ENCODE data around the gene CHCHD3. TPM values are rescaled to one million over a fixed set of nuclear protein-coding genes. Genes with fewer than 3 reads are reported as not detected.
"Not testable (repeated sequence)": the region's sequence is repeated elsewhere in the genome, so short reads cannot be mapped to it uniquely, and the experiment has no call there.

Gene CHCHD3
- total RNA-seq, 2 experiments from 2014 or later = 62.0 to 65.0 TPM

GRCh38 chr7:132980402-132980801 lies 101.5 kb downstream of the CHCHD3 start:
- Mint-ChIP-seq H3K4me1 (ENCODE audit: low read depth) (peaks cover 9% of the 10 kb centered on the region), H3K27ac (no peak overlapping the region), H3K36me3 (ENCODE audit: low read depth) (peaks cover 8% of the 10 kb centered on the region), H3K27me3 (ENCODE audit: low read depth) (no peaks in the 10 kb centered on the region), H3K4me3 (no peak overlapping the region), H3K9me3 (no peaks in the 10 kb centered on the region)
- intact Hi-C loops (cut with micrococcal nuclease) = no loop called here
- CTCF ChIA-PET = no interaction called here
- no peak for DNase-seq

- Mint-ChIP-seq H3K36me3 (ENCODE audit: low read depth) (peaks cover 16% of the 10 kb centered on the region), H3K9me3 (no peaks in the 10 kb centered on the region), H3K4me1 (ENCODE audit: low read depth) (peaks cover 9% of the 10 kb centered on the region), H3K27me3 (ENCODE audit: low read depth) (no peaks in the 10 kb centered on the region), H3K27ac (no peak overlapping the region), H3K4me3 (no peak overlapping the region)
- CTCF ChIA-PET = no interaction called here
- intact Hi-C loops (cut with micrococcal nuclease) = no loop called here
- DNase-seq = no peak
These were observed 102.4 kb downstream of the CHCHD3 start for GRCh38 chr7:132979524-132979923.

DNA sequence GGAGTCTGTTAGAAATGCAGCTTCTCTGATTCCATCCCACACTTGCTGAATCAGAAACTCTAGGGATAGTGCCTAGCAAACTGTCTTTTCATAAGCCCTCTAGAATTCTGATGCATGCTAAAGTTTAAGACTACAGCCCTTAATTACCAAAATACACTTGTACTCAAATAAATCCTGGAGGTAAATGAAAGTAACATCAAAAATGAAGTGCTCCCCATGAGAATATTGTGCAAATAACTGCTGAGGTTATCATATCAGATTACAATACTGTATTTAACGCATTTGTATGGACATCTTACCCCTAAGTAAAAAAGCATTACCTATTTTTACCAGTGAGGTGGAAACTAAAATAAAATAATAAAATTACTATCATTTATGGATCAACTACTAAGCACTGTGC lies 104.7 kb downstream of the CHCHD3 start:
- CTCF ChIA-PET = no interaction called here
- no peak overlapping the region for H3K4me3 Mint-ChIP-seq
- peaks cover 9% of the 10 kb centered on the region for H3K4me1 Mint-ChIP-seq (ENCODE audit: low read depth)
- H3K36me3 Mint-ChIP-seq (ENCODE audit: low read depth) = peaks cover 29% of the 10 kb centered on the region
- no peak overlapping the region for H3K27ac Mint-ChIP-seq
- intact Hi-C loops (cut with micrococcal nuclease) = no loop called here
- no peak for DNase-seq
- no peaks in the 10 kb centered on the region for H3K9me3 Mint-ChIP-seq
- H3K27me3 Mint-ChIP-seq (ENCODE audit: low read depth) = no peaks in the 10 kb centered on the region

- DNase-seq = no peak
- Mint-ChIP-seq H3K9me3 (no peaks in the 10 kb centered on the region), H3K27me3 (ENCODE audit: low read depth) (no peaks in the 10 kb centered on the region), H3K4me3 (no peak overlapping the region), H3K36me3 (ENCODE audit: low read depth) (peaks cover 34% of the 10 kb centered on the region), H3K27ac (no peak overlapping the region), H3K4me1 (ENCODE audit: low read depth) (peaks cover 5% of the 10 kb centered on the region)
- intact Hi-C loops (cut with micrococcal nuclease) = no loop called here
- CTCF ChIA-PET = no interaction called here
These were observed 109.1 kb downstream of the CHCHD3 start for GRCh38 chr7:132972745-132973144.

DNA sequence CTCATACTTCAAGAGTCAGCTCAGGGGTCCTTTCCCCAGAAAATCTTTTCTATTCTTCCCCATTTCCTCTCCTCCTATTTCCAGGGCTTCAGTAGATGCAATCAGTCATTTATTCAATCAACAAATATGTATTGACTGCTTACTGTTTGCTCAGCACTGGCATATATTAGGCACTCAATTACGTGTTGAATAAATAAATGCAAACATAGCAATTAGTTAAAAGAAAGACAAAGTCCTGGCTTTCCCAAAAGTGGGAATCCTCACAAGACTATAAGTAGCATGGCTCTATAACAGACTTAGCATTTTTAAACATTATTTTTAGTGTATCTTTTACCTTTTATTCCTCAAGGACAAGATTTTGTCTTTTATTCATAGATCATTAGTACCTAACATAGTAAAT lies 111.6 kb downstream of the CHCHD3 start:
- DNase-seq = no peak
- Mint-ChIP-seq H3K4me3 (no peak overlapping the region), H3K27ac (no peak overlapping the region), H3K27me3 (ENCODE audit: low read depth) (no peaks in the 10 kb centered on the region), H3K4me1 (ENCODE audit: low read depth) (peaks cover 2% of the 10 kb centered on the region), H3K36me3 (ENCODE audit: low read depth) (peaks cover 24% of the 10 kb centered on the region), H3K9me3 (no peaks in the 10 kb centered on the region)
- intact Hi-C loops (cut with micrococcal nuclease) = no loop called here
- CTCF ChIA-PET = no interaction called here

- peaks cover 18% of the 10 kb centered on the region for H3K36me3 Mint-ChIP-seq (ENCODE audit: low read depth)
- no peak overlapping the region for H3K27ac Mint-ChIP-seq
- CTCF ChIA-PET = interaction anchor here (0.7 kb wide), 1 partner anchor 483 kb away, joined by 3 read pairs; no protein-coding TSS in a partner anchor
These were observed 112.4 kb downstream of the CHCHD3 start for GRCh38 chr7:132969520-132969919.

GRCh38 chr7:132967470-132967848 lies 114.4 kb downstream of the CHCHD3 start:
- H3K36me3 Mint-ChIP-seq (ENCODE audit: low read depth); intact Hi-C loops (cut with micrococcal nuclease); H3K27me3 Mint-ChIP-seq (ENCODE audit: low read depth); H3K9me3 Mint-ChIP-seq; H3K4me3 Mint-ChIP-seq; DNase-seq; H3K27ac Mint-ChIP-seq; H3K4me1 Mint-ChIP-seq (ENCODE audit: low read depth); CTCF ChIA-PET: not testable (repeated sequence)

More at GRCh38 chr7:132969520-132969919, 112.4 kb downstream of the CHCHD3 start:
- H3K9me3 Mint-ChIP-seq = no peaks in the 10 kb centered on the region
- no peak for DNase-seq
- intact Hi-C loops (cut with micrococcal nuclease) = no loop called here
- H3K4me3 Mint-ChIP-seq = no peak overlapping the region
- H3K4me1 Mint-ChIP-seq (ENCODE audit: low read depth) = peaks cover 2% of the 10 kb centered on the region
- no peaks in the 10 kb centered on the region for H3K27me3 Mint-ChIP-seq (ENCODE audit: low read depth)

DNA sequence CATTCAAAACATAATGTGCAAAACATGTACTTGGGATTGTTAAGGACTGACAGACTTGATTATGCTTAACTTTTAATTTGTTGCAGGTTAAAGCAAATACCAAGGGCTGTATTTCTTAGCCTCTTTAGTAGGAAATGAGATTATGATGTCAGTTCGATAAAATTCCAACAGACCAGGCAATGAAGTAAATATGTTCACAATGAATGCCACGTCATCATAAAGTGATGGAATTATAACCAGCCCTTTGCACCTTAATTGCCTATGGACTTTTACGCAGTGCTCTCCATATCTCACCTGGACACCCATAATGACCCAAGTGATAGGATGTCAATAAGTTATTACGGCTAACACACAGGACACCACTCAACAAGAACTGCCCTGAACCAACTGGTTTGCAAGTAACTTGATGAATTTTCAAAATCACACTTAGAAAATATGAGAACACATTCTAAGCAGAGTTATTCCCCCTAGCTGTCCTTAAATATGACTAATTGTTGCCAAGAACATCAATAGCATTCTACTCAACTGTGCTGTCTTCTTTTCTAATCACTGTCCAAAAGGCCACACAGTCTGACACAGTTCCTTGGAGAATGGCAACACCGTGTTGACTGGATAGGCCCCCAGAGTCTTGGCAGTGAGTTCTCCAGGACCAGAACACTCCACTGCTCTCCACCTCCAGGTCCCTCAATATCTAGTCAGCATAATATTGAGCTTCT lies 115.0 kb downstream of the CHCHD3 start:
- peaks cover 8% of the 10 kb centered on the region for H3K36me3 Mint-ChIP-seq (ENCODE audit: low read depth)
- H3K9me3 Mint-ChIP-seq = no peaks in the 10 kb centered on the region
- CTCF ChIA-PET = no interaction called here
- intact Hi-C loops (cut with micrococcal nuclease) = no loop called here
- peaks cover 2% of the 10 kb centered on the region for H3K4me1 Mint-ChIP-seq (ENCODE audit: low read depth)
- H3K4me3 Mint-ChIP-seq = no peak overlapping the region
- no peak overlapping the region for H3K27ac Mint-ChIP-seq
- DNase-seq = no peak
- H3K27me3 Mint-ChIP-seq (ENCODE audit: low read depth) = no peaks in the 10 kb centered on the region

DNA sequence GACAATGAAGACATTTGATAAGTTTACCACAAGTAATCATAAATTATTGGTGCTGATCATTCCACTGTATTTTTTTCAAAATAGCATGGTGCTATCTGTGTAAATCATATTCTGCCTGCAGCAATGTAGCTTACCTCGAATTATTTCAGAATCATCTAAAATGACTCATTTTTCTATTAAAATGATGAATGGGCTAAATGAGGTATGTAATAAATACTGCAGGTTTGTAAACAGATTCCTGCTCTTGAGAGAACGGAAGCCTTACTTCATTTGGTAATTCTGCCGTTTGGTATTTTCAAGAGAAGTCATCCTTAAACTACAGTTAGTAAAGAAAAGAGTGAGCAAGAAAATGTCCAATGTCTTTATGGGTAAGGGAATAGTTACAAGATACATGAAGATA lies 115.9 kb downstream of the CHCHD3 start:
- no peaks in the 10 kb centered on the region for H3K27me3 Mint-ChIP-seq (ENCODE audit: low read depth)
- peaks cover 7% of the 10 kb centered on the region for H3K36me3 Mint-ChIP-seq (ENCODE audit: low read depth)
- intact Hi-C loops (cut with micrococcal nuclease) = no loop called here
- peaks cover 2% of the 10 kb centered on the region for H3K4me1 Mint-ChIP-seq (ENCODE audit: low read depth)
- DNase-seq = no peak
- H3K9me3 Mint-ChIP-seq = no peaks in the 10 kb centered on the region
- H3K4me3 Mint-ChIP-seq = no peak overlapping the region
- CTCF ChIA-PET = no interaction called here
- H3K27ac Mint-ChIP-seq = no peak overlapping the region

DNA sequence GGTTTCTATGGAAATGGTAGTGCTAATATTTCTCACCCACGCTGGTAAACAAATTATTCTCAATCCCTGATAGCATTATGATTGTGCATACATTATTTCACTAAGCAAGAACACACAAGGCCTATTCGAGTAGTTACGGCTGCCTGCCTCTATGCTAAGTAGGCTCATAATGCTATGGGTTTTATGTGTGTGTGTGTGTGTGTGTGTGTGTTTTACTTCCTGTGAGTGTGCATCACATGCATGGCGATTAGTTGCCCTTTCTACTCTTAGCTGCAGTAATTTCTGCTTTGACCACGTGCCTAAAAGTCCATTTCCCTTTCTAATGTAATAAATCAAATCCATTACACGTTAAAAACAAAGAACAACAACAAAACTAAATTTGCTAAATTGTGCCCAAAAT lies 117.0 kb downstream of the CHCHD3 start:
- intact Hi-C loops (cut with micrococcal nuclease) = no loop called here
- no peaks in the 10 kb centered on the region for H3K9me3 Mint-ChIP-seq
- H3K4me3 Mint-ChIP-seq = no peak overlapping the region
- peaks cover 2% of the 10 kb centered on the region for H3K4me1 Mint-ChIP-seq (ENCODE audit: low read depth)
- DNase-seq = no peak
- CTCF ChIA-PET = no interaction called here
- no peak overlapping the region for H3K27ac Mint-ChIP-seq
- no peaks in the 10 kb centered on the region for H3K27me3 Mint-ChIP-seq (ENCODE audit: low read depth)
- H3K36me3 Mint-ChIP-seq (ENCODE audit: low read depth) = peaks cover 12% of the 10 kb centered on the region

DNA sequence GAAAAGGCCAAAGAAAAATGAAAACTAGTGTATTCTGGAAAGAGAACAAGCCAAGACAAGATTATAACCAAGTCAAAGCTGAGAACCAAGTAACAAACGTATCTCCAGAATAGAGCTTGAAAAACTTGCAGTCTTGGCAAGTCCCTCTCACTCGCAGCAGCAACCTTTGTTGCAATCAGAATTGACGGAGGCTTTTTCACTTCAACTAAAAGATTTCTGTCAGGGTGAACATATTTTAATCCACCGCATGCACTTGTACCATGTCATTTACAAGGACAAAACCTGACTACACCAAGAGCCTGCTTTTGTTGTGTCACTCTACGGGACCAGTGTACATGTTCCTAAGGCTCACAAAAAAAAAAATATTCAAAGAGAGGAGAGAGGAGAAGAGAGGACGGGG lies 122.0 kb downstream of the CHCHD3 start:
- Mint-ChIP-seq H3K9me3 (no peaks in the 10 kb centered on the region), H3K27ac (no peak overlapping the region), H3K27me3 (ENCODE audit: low read depth) (no peaks in the 10 kb centered on the region), H3K36me3 (ENCODE audit: low read depth) (peaks cover 21% of the 10 kb centered on the region), H3K4me1 (ENCODE audit: low read depth) (no peaks in the 10 kb centered on the region), H3K4me3 (no peak overlapping the region)
- CTCF ChIA-PET = no interaction called here
- intact Hi-C loops (cut with micrococcal nuclease) = no loop called here
- no peak for DNase-seq

GRCh38 chr7:132956556-132956955 lies 125.3 kb downstream of the CHCHD3 start:
- H3K27ac Mint-ChIP-seq = no peak overlapping the region
- intact Hi-C loops (cut with micrococcal nuclease) = no loop called here
- DNase-seq = no peak
- no peaks in the 10 kb centered on the region for H3K4me1 Mint-ChIP-seq (ENCODE audit: low read depth)
- no peaks in the 10 kb centered on the region for H3K27me3 Mint-ChIP-seq (ENCODE audit: low read depth)
- H3K4me3 Mint-ChIP-seq = no peak overlapping the region
- CTCF ChIA-PET = no interaction called here
- no peaks in the 10 kb centered on the region for H3K9me3 Mint-ChIP-seq
- peaks cover 18% of the 10 kb centered on the region for H3K36me3 Mint-ChIP-seq (ENCODE audit: low read depth)

DNA sequence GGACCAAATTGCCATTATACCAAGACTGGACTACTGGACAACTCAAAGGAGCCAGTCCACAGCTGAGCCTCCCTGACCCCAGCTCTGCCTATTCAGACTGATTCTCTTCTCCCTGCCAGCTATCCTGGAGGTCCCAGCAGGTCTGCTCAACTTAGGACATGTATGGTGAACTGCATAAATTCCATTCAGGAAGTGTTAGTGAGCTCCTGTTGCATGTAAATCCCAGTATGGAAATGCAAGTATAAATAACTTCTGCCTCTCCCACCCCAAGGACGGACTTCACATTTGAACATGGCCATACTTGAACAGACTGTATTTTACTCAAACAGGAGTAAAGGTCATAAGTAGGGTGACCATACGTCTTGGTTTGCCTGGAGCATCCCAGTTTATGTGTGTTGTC lies 128.4 kb downstream of the CHCHD3 start:
- Mint-ChIP-seq H3K4me3 (no peak overlapping the region), H3K4me1 (ENCODE audit: low read depth) (no peaks in the 10 kb centered on the region), H3K27me3 (ENCODE audit: low read depth) (no peaks in the 10 kb centered on the region), H3K27ac (no peak overlapping the region), H3K36me3 (ENCODE audit: low read depth) (peaks cover 19% of the 10 kb centered on the region), H3K9me3 (no peaks in the 10 kb centered on the region)
- CTCF ChIA-PET = no interaction called here
- no peak for DNase-seq
- intact Hi-C loops (cut with micrococcal nuclease) = no loop called here

Measured in activated naive CD4-positive, alpha-beta T cell treated with anti-CD3 and anti-CD28 coated beads for 36 hours (primary cell).